Neural progenitor cell (in vitro differentiated cells): ENCODE results near the gene LRRC56. TPM values are rescaled to one million over a fixed set of nuclear protein-coding genes. Genes with fewer than 3 reads are reported as not detected.
A peak's percentile ranks its signal among the peaks of the same experiment; 100 is the strongest.

Source experiments
- DNase-seq: peaks from one replicate; pipeline ENCODE4 v3.0.0-alpha.2; 2016; ENCODE audit warnings: low spot score
- H2AFZ ChIP-seq: fragments of 200-600 bp; sonication (generic); replicated peaks from 2 replicates; pipeline ENCODE4 v1.6.1; 2016; ENCODE audit warnings: antibody characterized with exemption
- H3F3A ChIP-seq: fragments of 200-600 bp; sonication (generic); 2 replicates; pipeline ENCODE4 v1.6.1; 2016; ENCODE audit warnings: antibody characterized with exemption, low read depth
- H3K27ac ChIP-seq: fragments of 200-600 bp; sonication (generic); 2 replicates; pipeline ENCODE4 v1.5.1; 2016; ENCODE audit warnings: mild to moderate bottlenecking
- H3K27me3 ChIP-seq: fragments of 200-600 bp; sonication (generic); 2 replicates; pipeline ENCODE4 v1.6.1; 2016; ENCODE audit warnings: mild to moderate bottlenecking, moderate library complexity
- H3K36me3 ChIP-seq: fragments of 200-600 bp; sonication (generic); 2 replicates; pipeline ENCODE4 v1.5.1; 2016
- H3K4me1 ChIP-seq: fragments of 200-600 bp; sonication (generic); 2 replicates; pipeline ENCODE4 v1.6.1; 2016; ENCODE audit warnings: mixed run types
- H3K4me2 ChIP-seq: fragments of 200-600 bp; sonication (generic); 2 replicates; pipeline ENCODE4 v1.6.1; 2016
- H3K4me3 ChIP-seq: fragments of 200-600 bp; sonication (generic); 2 replicates; pipeline ENCODE4 v1.5.1; 2016
- H3K79me2 ChIP-seq: fragments of 200-600 bp; sonication (generic); 2 replicates; pipeline ENCODE4 v1.6.1; 2016; ENCODE audit warnings: low read depth
- H3K9ac ChIP-seq: fragments of 200-600 bp; sonication (generic); 2 replicates; pipeline ENCODE4 v1.6.1; 2016
- H3K9me3 ChIP-seq: fragments of 200-600 bp; sonication (generic); 2 replicates; pipeline ENCODE4 v1.5.1; 2016; ENCODE audit warnings: low read depth
- H4K20me1 ChIP-seq: fragments of 200-600 bp; sonication (generic); 2 replicates; pipeline ENCODE4 v1.6.1; 2016; ENCODE audit warnings: low read depth
- H3K27ac Mint-ChIP-seq: 3 replicates; pipeline ENCODE4 v1.8.0; 2021; ENCODE audit warnings: mixed read lengths
- H3K27me3 Mint-ChIP-seq: 2 replicates; pipeline ENCODE4 v1.8.0; 2022; ENCODE audit warnings: low read depth, mild to moderate bottlenecking, inconsistent platforms, moderate library complexity, mixed read lengths; ENCODE audit not compliant: insufficient read depth
- H3K36me3 Mint-ChIP-seq: 3 replicates; pipeline ENCODE4 v1.8.0; 2021; ENCODE audit warnings: mixed read lengths
- H3K4me1 Mint-ChIP-seq: 3 replicates; pipeline ENCODE4 v1.8.0; 2021; ENCODE audit warnings: mixed read lengths
- H3K4me3 Mint-ChIP-seq: 3 replicates; pipeline ENCODE4 v1.8.0; 2021; ENCODE audit warnings: mild to moderate bottlenecking, moderate library complexity, mixed read lengths
- H3K9me3 Mint-ChIP-seq: 3 replicates; pipeline ENCODE4 v1.8.0; 2020; ENCODE audit warnings: mixed read lengths
- EZH2 ChIP-seq: fragments of 200-600 bp; sonication (generic); IDR thresholded peaks from 2 replicates; pipeline ENCODE4 v1.6.1; 2017; ENCODE audit warnings: antibody characterized with exemption, mild to moderate bottlenecking, moderate library complexity
- EZH2phosphoT487 ChIP-seq: fragments of 200-600 bp; sonication (generic); IDR thresholded peaks from 2 replicates; pipeline ENCODE4 v1.6.1; 2017; ENCODE audit warnings: antibody characterized with exemption
- total RNA-seq: library from RNA; depleted of rRNA; stranded (reverse); fragments of >200 nt; gene quantifications from 2 replicates; pipeline ENCODE4 v1.2.3, GENCODE V29; 2015; ENCODE audit warnings: low replicate concordance
- TF ChIP-seq, protein P1 (sequence below): fragments of 200-600 bp; sonication (generic); IDR thresholded peaks from 2 replicates; pipeline ENCODE4 v1.5.1; 2017; ENCODE audit warnings: antibody characterized with exemption, mild to moderate bottlenecking

The LRRC56 gene
- total RNA-seq, 1 donor from 2014 or later, result 0.45 TPM

DNA sequence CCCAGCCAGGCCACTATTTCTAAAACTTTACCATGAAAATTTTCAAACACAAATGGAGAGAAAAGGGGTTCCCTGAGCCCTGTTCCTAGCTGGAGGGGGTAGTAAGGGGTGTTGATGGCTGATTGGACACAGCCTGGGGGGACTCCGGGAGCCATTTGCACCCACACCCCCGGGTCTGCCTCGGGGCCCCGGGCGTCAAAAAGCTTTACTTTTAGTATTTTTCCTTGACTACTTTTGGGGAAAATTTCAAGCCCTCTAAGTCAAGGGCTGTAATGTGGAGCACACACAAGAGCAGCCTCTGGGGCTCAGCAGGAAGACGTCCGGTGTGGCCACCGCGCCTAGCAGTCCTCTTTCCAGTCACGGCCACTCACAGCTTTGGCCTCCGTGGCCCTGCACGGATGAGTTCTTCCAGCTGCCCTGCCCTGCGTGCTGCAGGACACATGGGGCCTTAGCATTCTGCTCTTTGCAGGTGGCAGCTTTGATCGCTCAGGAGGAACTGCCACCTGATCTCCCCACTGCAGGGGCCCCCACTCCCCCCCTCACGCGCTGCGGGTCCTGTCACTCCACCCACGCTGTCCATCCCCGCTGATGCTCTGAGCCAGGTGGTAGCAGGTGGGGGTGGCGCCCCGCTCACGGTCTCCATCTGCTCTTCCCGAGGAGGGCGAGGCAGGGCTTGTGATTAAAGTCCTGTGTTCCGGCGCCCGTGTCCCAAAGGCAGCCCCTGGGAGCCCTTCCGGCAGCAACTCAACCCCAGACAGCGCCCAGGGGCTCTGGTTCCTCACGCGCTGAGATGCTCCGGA, 44.7 kb upstream of the LRRC56 start:
- Histone ChIP-seq H3K36me3 (no peaks in the 10 kb centered on the region), H3F3A (peaks cover 14% of the 10 kb centered on the region), H2AFZ (no peak overlapping the region), H3K9me3 (no peaks in the 10 kb centered on the region), H3K4me1 (no peaks in the 10 kb centered on the region), H3K27ac (no peak overlapping the region), H3K79me2 (no peaks in the 10 kb centered on the region), H3K27me3 (no peaks in the 10 kb centered on the region), H3K4me2 (no peak overlapping the region), H3K9ac (no peak overlapping the region), H3K4me3 (no peak overlapping the region), H4K20me1 (no peaks in the 10 kb centered on the region)
- DNase-seq, result no peak
- Mint-ChIP-seq H3K36me3 (peaks cover 19% of the 10 kb centered on the region), H3K4me1 (peaks cover 5% of the 10 kb centered on the region), H3K9me3 (peaks cover 3% of the 10 kb centered on the region), H3K27ac (no peak overlapping the region), H3K4me3 (no peak overlapping the region), H3K27me3 (peaks cover 5% of the 10 kb centered on the region)
- TF ChIP-seq EZH2 (no peak), EZH2phosphoT487 (no peak)
- TF ChIP-seq, protein P1, sequence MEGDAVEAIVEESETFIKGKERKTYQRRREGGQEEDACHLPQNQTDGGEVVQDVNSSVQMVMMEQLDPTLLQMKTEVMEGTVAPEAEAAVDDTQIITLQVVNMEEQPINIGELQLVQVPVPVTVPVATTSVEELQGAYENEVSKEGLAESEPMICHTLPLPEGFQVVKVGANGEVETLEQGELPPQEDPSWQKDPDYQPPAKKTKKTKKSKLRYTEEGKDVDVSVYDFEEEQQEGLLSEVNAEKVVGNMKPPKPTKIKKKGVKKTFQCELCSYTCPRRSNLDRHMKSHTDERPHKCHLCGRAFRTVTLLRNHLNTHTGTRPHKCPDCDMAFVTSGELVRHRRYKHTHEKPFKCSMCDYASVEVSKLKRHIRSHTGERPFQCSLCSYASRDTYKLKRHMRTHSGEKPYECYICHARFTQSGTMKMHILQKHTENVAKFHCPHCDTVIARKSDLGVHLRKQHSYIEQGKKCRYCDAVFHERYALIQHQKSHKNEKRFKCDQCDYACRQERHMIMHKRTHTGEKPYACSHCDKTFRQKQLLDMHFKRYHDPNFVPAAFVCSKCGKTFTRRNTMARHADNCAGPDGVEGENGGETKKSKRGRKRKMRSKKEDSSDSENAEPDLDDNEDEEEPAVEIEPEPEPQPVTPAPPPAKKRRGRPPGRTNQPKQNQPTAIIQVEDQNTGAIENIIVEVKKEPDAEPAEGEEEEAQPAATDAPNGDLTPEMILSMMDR, result no peak

DNA sequence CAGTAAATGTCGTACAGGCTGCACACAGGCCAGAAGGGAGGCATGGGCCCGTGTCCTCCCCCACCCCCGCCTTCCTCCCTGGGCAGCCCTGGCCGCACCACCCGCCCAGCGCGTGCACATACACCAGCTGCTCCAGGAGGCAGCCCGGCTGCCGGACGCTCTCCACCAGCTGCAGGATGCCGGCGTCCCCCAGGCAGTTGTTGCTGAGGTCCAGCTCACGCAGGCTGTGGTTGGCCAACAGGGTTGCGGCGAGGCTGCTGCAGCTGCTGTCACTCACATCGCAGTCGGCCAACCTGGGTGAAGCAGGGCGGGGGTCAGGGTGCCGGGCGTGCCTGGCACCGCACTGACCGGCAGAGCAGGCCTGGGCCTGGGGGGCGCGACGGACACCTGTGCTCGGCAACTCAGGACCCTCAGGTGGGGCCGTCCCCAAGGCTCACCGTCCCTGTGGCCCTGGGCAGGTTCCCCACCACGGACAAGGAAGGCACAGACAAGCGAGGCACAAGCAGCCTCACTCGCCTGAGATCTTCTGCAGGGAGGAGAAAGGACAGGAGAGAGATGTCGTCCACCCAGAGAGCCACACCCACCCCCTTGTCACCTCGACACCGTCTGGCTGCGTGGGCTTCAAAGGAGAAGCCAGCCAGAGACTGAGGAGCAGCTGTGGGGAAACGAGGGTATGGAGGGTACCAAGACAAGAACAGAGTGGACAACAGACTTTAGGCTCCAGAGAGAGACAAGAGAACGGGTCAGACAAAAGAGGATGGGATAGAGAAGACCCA, 42.4 kb upstream of the LRRC56 start:
- Mint-ChIP-seq H3K9me3 (peaks cover 3% of the 10 kb centered on the region), H3K4me1 (peaks cover 6% of the 10 kb centered on the region), H3K27ac (peak overlapping the region; percentile 69), H3K27me3 (peaks cover 8% of the 10 kb centered on the region), H3K4me3 (no peak overlapping the region), H3K36me3 (peaks cover 25% of the 10 kb centered on the region)
- Histone ChIP-seq H3F3A (peaks cover 18% of the 10 kb centered on the region), H2AFZ (no peak overlapping the region), H3K4me3 (no peak overlapping the region), H3K27ac (no peak overlapping the region), H3K36me3 (no peaks in the 10 kb centered on the region), H3K79me2 (no peaks in the 10 kb centered on the region), H3K9ac (no peak overlapping the region), H3K4me1 (no peaks in the 10 kb centered on the region), H3K9me3 (no peaks in the 10 kb centered on the region), H4K20me1 (no peaks in the 10 kb centered on the region), H3K27me3 (no peaks in the 10 kb centered on the region), H3K4me2 (no peak overlapping the region)
- no peak for TF ChIP-seq EZH2
- TF ChIP-seq, protein P1, result no peak
- no peak for TF ChIP-seq EZH2phosphoT487
- DNase-seq, result no peak

DNA sequence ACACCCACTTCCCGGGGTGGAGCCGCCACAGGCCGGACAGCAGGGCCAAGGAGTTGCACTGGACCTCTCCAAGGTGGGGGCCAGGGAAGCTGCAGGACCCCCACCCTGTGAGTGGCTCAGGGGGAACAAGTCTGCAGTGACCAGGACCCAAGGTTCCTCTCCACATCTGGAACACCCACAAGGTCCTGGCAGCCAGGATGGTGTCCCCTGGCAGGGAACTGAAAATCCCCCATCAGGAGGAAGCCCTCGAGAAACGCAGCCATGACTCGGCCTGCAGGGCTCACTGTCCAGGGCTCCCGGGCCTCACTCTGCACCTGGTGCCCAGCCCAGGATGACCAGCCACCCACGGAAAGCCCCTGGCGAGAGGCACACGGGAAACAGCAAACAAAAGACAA, 41.8 kb upstream of the LRRC56 start:
- no peaks in the 10 kb centered on the region for H4K20me1 ChIP-seq
- H3K27ac ChIP-seq, result no peak overlapping the region
- no peaks in the 10 kb centered on the region for H3K36me3 ChIP-seq
- H3K36me3 Mint-ChIP-seq, result peaks cover 25% of the 10 kb centered on the region
- H3K27me3 Mint-ChIP-seq, result peaks cover 8% of the 10 kb centered on the region
- no peaks in the 10 kb centered on the region for H3K79me2 ChIP-seq
- H3K9ac ChIP-seq, result no peak overlapping the region
- no peaks in the 10 kb centered on the region for H3K9me3 ChIP-seq
- H3K4me1 Mint-ChIP-seq, result peaks cover 6% of the 10 kb centered on the region
- H3F3A ChIP-seq, result peaks cover 18% of the 10 kb centered on the region
- no peak overlapping the region for H3K4me2 ChIP-seq
- no peak overlapping the region for H3K27ac Mint-ChIP-seq
- no peak overlapping the region for H3K4me3 ChIP-seq
- H3K4me1 ChIP-seq, result no peaks in the 10 kb centered on the region
- no peak for TF ChIP-seq EZH2phosphoT487
- TF ChIP-seq, protein P1, result no peak
- no peak for TF ChIP-seq EZH2
- H3K4me3 Mint-ChIP-seq, result no peak overlapping the region
- H3K9me3 Mint-ChIP-seq, result peaks cover 3% of the 10 kb centered on the region
- no peak overlapping the region for H2AFZ ChIP-seq
- no peak for DNase-seq
- no peaks in the 10 kb centered on the region for H3K27me3 ChIP-seq
